Astrocyte of the spinal cord (primary cell): ENCODE results near the gene UBL3.

Experiments
- DNase-seq: peaks from one replicate; pipeline ENCODE4 v3.0.0; 2011; ENCODE audit warnings: low read depth, low spot score
- H3K4me3 ChIP-seq: 2 replicates; pipeline ENCODE4 v1.5.1; 2011; ENCODE audit warnings: low read depth, mild to moderate bottlenecking, low read length, moderate library complexity
- CTCF ChIP-seq: IDR thresholded peaks from 2 replicates; pipeline ENCODE4 v1.5.1; 2012; ENCODE audit warnings: low read depth, mild to moderate bottlenecking, low read length, inconsistent platforms
- in situ Hi-C: cut with HindIII; loops from 2 replicates; pipeline ENCODE4 v1.10.0; 2017; ENCODE audit warnings: low sequenced_read_pairs

The UBL3 gene

GRCh38 chr13:29882076-29882475 is 31.7 kb upstream of the UBL3 start:
- in situ Hi-C loops, result no loop called here
- no peak for TF ChIP-seq CTCF
- no peak for DNase-seq
- no peak overlapping the region for H3K4me3 ChIP-seq

DNA sequence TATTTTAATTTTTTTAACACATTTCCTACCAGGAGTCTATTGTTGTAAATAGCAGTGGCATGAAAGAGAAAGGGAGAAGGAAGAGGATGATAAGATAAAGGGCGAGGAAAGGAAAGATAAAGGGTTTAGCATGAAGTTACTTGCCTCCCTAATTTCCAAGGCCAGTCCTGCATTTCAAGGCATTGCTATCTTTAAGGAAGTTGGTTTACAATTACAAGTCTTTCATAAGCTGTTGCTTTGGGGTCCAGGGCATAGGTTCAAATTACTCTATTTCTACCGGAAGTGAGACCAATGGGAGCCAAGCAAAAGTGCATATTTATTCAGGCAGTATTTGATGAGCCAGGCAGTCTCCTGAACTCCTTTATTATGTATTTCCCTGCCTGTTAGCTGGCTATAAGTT is 27.7 kb upstream of the UBL3 start:
- in situ Hi-C loops, result no loop called here
- H3K4me3 ChIP-seq, result no peak overlapping the region
- DNase-seq, result no peak
- TF ChIP-seq CTCF, result no peak

GRCh38 chr13:29877456-29878078 is 27.1 kb upstream of the UBL3 start:
- TF ChIP-seq CTCF, result no peak
- DNase-seq, result no peak
- in situ Hi-C loops, result no loop called here
- no peak overlapping the region for H3K4me3 ChIP-seq

DNA sequence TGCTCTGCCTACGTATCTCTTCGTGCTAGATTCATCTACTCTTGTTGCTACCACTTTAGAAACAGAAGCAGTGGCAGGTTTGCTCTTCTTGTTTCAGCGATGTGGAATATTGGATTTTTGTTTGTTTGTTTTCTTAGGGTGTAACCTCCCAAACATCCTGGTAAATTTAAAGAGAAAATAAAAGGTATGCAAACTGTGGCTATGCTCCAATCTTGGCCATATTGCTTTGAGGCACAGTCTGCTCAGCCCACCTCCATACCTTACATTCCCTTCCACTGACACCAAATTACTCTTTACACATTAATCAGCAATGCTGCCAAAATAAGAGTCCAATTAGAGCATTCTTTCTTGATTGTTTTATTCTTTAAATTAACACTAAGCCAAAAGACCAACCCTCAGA is 25.2 kb upstream of the UBL3 start:
- no peak for TF ChIP-seq CTCF
- in situ Hi-C loops, result no loop called here
- DNase-seq, result no peak
- no peak overlapping the region for H3K4me3 ChIP-seq

DNA sequence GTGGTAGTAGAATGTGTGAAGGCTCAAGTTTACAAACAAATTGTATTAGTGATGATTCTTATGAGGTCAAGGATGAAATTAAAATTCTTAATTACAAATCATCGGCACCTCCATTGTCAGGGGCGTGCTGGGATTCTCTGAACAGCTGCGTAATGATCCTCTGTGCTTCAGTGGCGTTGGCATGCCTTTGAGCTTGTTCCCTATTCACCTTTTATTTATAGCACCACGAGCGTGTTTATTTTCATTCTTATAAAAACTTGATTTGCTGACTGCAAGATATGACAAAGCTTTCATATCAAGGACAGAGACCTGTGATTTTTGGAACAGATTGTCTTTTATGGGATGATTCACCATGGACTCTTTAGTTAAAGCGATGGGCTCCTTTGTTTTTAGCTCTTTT is 18.2 kb upstream of the UBL3 start:
- TF ChIP-seq CTCF, result no peak
- no peak overlapping the region for H3K4me3 ChIP-seq
- no peak for DNase-seq
- in situ Hi-C loops, result no loop called here

DNA sequence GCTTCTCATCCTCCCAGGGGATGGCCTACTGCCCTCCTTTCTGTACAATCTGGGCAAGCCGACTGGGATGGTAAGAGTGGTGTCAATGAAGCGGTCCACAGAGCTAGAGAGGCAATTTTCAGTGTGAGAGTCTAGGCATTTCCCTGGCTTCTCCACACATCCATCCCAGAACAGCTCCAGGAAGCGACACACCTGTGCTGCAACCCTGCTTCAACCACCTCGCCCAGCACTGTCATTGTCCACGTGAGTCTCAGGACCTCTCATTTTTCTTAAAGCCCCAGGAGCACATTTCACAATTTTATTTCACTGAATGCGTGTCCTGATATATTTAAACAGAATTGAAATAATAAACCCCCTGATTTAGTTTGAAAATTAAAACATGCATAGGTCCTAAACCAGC is 15.5 kb upstream of the UBL3 start:
- H3K4me3 ChIP-seq, result no peak overlapping the region
- DNase-seq, result no peak
- TF ChIP-seq CTCF, result no peak
- in situ Hi-C loops, result no loop called here

DNA sequence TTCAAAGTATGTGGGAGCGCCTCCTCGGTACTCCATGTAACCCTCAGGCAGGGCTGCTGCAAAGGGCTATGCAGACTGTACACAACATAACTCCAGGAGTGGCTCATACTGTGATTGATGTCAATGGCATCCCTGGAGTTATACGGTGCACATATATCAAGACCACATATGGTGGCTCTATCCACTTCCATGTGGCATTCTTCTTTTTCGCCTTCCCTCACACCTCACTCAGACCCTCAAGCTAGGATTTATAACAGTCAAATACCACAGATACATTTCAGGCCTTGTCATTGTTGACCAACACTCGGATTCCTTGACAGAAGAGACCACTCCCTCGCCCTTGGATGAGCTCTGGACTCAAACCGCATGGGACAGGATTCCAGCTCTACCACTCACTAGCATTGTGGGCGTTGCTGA is 11.3 kb upstream of the UBL3 start:
- H3K4me3 ChIP-seq, result no peak overlapping the region
- no peak for TF ChIP-seq CTCF
- in situ Hi-C loops, result no loop called here
- DNase-seq, result peak; percentile 82
